GM21786 (cell line): ENCODE measurements around the gene IRF2BP1.

ENCODE experiments used
- ATAC-seq: cut with Tn5 transposase; IDR thresholded peaks from one replicate; pipeline ENCODE4 v1.9.1; 2021; ENCODE audit not compliant: unreplicated experiment

IRF2BP1 gene

GRCh38 chr19:45863335-45863839, 22.6 kb downstream of the IRF2BP1 start:
- no peak for ATAC-seq

- ATAC-seq: peak; percentile 80
Measured at GRCh38 chr19:45862564-45863334, 23.2 kb downstream of the IRF2BP1 start, which contains the start of gene SYMPK. TSS of gene SYMPK (minus strand) at chr19:45863147. CDS start at chr19:45854495, 8,652 bp downstream.

GRCh38 chr19:45862271-45862563, 23.7 kb downstream of the IRF2BP1 start:
- ATAC-seq: no peak

- no peak for ATAC-seq
Measured at GRCh38 chr19:45860359-45861259, 25.3 kb downstream of the IRF2BP1 start.

- ATAC-seq: no peak
Measured at GRCh38 chr19:45854167-45854778, 31.7 kb downstream of the IRF2BP1 start.

GRCh38 chr19:45852983-45853382, 33.0 kb downstream of the IRF2BP1 start:
- ATAC-seq: no peak

- ATAC-seq: no peak
Measured at GRCh38 chr19:45852145-45852750, 33.7 kb downstream of the IRF2BP1 start.

GRCh38 chr19:45848922-45849321, 37.0 kb downstream of the IRF2BP1 start:
- ATAC-seq: no peak

- no peak for ATAC-seq
Measured at GRCh38 chr19:45847663-45848062, 38.3 kb downstream of the IRF2BP1 start.

GRCh38 chr19:45842198-45842597, 43.7 kb downstream of the IRF2BP1 start:
- ATAC-seq: no peak

GRCh38 chr19:45834970-45835369, 51.0 kb downstream of the IRF2BP1 start:
- ATAC-seq: no peak
